Gastroesophageal sphincter (tissue), 4 donors: ENCODE measurements around the gene FAM210B. TPM values are rescaled to one million over a fixed set of nuclear protein-coding genes. Genes with fewer than 3 reads are reported as not detected.

Experiments used
- ATAC-seq: fragments of 150-250 bp; one replicate; pipeline ENCODE4 v1.9.1; 2016; ENCODE audit warnings: mild to moderate bottlenecking, moderate library complexity
- H3K27ac ChIP-seq, 4 donors: fragments of 200-600 bp; sonication (generic) in 3 of 4; 1 replicate in 3 of 4; 2 replicates in 1 of 4; pipeline ENCODE4 v1.5.1; 2016 to 2019
- H3K27me3 ChIP-seq: fragments of 200-600 bp; sonication (generic); one replicate; pipeline ENCODE4 v1.5.1; 2019
- H3K36me3 ChIP-seq, 2 donors: fragments of 200-600 bp; sonication (generic); one replicate each; pipeline ENCODE4 v1.5.1; 2019; ENCODE audit warnings: control low read depth in 1 of 2
- H3K4me1 ChIP-seq, 3 donors: fragments of 200-600 bp; sonication (generic); 1 replicate in 2 of 3; 2 replicates in 1 of 3; pipeline ENCODE4 v1.5.1; 2016 to 2019; ENCODE audit warnings: control low read depth in 2 of 3
- H3K4me3 ChIP-seq, 2 donors: fragments of 200-600 bp; sonication (generic); one replicate each; pipeline ENCODE4 v1.5.1; 2019; ENCODE audit warnings: mild to moderate bottlenecking in 1 of 2, moderate library complexity in 1 of 2
- H3K9me3 ChIP-seq, 3 donors: fragments of 200-600 bp; sonication (generic); one replicate each; pipeline ENCODE4 v1.5.1; 2017 to 2019; ENCODE audit warnings: control low read depth in 2 of 3
- EP300 ChIP-seq: sonication (generic); formaldehyde crosslinking; IDR thresholded peaks from one replicate; pipeline ENCODE4 v1.6.1; 2017; ENCODE audit warnings: antibody characterized with exemption, mild to moderate bottlenecking
- POLR2A ChIP-seq, 2 donors: fragments of 450-650 bp; IDR thresholded peaks; one replicate each; pipeline ENCODE4 v1.6.1; 2017; ENCODE audit warnings: antibody characterized with exemption in 2 of 2, mild to moderate bottlenecking in 2 of 2, moderate library complexity in 1 of 2
- POLR2AphosphoS5 ChIP-seq: sonication (generic); formaldehyde crosslinking; IDR thresholded peaks from one replicate; pipeline ENCODE4 v1.6.1; 2017; ENCODE audit warnings: antibody characterized with exemption
- WGBS, 2 donors: methylation state at CpG; one replicate each; pipeline ENCODE4 v1.1.5; 2018; ENCODE audit warnings: low coverage in 1 of 2; 5-methylcytosine and 5-hydroxymethylcytosine counted together
- total RNA-seq, 4 donors: library from RNA; depleted of rRNA; stranded (reverse); fragments of >200 nt; gene quantifications; one replicate each; pipeline ENCODE4 v1.1.0, GENCODE V29; 2016
- TF ChIP-seq, protein P1 (sequence below), 4 experiments: fragments of 200-600 bp in 2 of 4; fragments of 450-650 bp in 2 of 4; sonication (generic) in 1 of 4; IDR thresholded peaks; one replicate each; pipeline ENCODE4 v1.5.1; 2017 to 2019; ENCODE audit warnings: antibody characterized with exemption in 4 of 4, mild to moderate bottlenecking in 2 of 4, moderate library complexity in 2 of 4

Gene FAM210B
- total RNA-seq, 4 donors from 2014 or later, result 57.4 to 79.9 (median 59.3) TPM

DNA sequence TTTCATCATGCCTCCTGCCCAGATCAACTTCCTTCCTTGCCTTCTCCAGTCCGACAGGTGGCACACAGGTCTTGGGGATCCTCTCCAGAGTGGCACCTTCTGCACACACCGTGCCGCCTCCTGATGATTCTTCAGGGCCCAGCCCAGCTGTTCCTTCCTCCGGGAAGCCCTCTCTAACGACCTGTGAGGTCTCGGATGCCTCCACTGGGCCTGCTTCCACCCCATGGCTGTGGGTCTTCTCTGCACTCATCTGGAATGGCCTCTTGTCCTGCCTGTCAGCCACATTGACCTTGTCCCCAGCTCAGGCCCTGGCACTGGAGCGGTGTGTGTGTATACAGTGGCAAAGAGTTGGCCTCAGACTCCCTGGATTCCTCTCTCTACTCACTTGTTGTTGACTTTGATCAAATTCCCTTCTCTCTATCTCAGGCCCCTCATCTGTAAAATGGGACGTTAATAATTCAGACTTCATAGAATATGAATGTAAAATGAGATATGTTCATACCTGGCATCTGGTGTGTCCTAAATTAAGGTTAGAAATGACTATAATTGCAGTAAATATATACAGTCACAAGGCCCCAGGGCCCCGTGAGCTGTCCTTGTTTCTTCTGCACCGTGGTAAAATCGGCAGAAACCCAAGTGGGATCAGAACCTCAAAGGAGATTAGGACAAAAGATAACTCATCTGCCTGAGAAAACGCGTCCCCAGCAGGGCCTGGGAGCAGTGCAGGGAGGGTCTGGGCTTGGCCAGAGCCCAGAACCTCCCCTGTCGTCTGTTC is 1.5 kb downstream of the FAM210B start:
- Histone ChIP-seq H3K36me3 (peaks cover 0 to 31% of the 10 kb centered on the region in 2 donors), H3K4me1 (peaks cover 0 to 50% (median 19%) of the 10 kb centered on the region in 3 donors), H3K4me3 (peak overlapping the region; percentile 95 to 100), H3K27ac (peak overlapping the region in 3 of 4 donors; percentile 79 to 91 (median 89)), H3K27me3 (no peaks in the 10 kb centered on the region), H3K9me3 (no peaks in the 10 kb centered on the region)
- TF ChIP-seq EP300 (no peak), POLR2AphosphoS5 (no peak), POLR2A (IDR thresholded peaks at IDR 0.05) (no peak)
- TF ChIP-seq, protein P1, sequence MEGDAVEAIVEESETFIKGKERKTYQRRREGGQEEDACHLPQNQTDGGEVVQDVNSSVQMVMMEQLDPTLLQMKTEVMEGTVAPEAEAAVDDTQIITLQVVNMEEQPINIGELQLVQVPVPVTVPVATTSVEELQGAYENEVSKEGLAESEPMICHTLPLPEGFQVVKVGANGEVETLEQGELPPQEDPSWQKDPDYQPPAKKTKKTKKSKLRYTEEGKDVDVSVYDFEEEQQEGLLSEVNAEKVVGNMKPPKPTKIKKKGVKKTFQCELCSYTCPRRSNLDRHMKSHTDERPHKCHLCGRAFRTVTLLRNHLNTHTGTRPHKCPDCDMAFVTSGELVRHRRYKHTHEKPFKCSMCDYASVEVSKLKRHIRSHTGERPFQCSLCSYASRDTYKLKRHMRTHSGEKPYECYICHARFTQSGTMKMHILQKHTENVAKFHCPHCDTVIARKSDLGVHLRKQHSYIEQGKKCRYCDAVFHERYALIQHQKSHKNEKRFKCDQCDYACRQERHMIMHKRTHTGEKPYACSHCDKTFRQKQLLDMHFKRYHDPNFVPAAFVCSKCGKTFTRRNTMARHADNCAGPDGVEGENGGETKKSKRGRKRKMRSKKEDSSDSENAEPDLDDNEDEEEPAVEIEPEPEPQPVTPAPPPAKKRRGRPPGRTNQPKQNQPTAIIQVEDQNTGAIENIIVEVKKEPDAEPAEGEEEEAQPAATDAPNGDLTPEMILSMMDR (IDR thresholded peaks at IDR 0.05), result no peak
- ATAC-seq, result no peak
- WGBS, 2 donors, result 61 to 72% methylated on average over 6 to 9 of the region's 14 CpGs

- 85 to 93% methylated on average over 4 to 5 of the region's 8 CpGs for WGBS, 2 donors
- peaks cover 0 to 50% (median 19%) of the 10 kb centered on the region in 3 donors for H3K4me1 ChIP-seq
- no peaks in the 10 kb centered on the region for H3K27me3 ChIP-seq
- ATAC-seq, result no peak
- peaks cover 0 to 37% of the 10 kb centered on the region in 2 donors for H3K36me3 ChIP-seq
- no peaks in the 10 kb centered on the region for H3K9me3 ChIP-seq
- no peak overlapping the region for H3K4me3 ChIP-seq
- TF ChIP-seq POLR2A (IDR thresholded peaks at IDR 0.05) (no peak), POLR2AphosphoS5 (no peak), EP300 (no peak)
- TF ChIP-seq, protein P1 (IDR thresholded peaks at IDR 0.05), result no peak
- H3K27ac ChIP-seq, result peak overlapping the region in 3 of 4 donors; percentile 5 to 91 (median 89)
These were observed 2.1 kb downstream of the FAM210B start for GRCh38 chr20:56360908-56361205.

GRCh38 chr20:56361900-56362299 is 3.1 kb downstream of the FAM210B start:
- H3K4me1 ChIP-seq, result peaks cover 0 to 50% (median 19%) of the 10 kb centered on the region in 3 donors
- no peak overlapping the region for H3K4me3 ChIP-seq
- peaks cover 0 to 47% of the 10 kb centered on the region in 2 donors for H3K36me3 ChIP-seq
- ATAC-seq, result no peak
- no peak overlapping the region for H3K27ac ChIP-seq
- no peak for TF ChIP-seq POLR2A (IDR thresholded peaks at IDR 0.05)
- TF ChIP-seq, protein P1 (IDR thresholded peaks at IDR 0.05), result no peak
- TF ChIP-seq EP300, result no peak
- TF ChIP-seq POLR2AphosphoS5, result no peak
- H3K27me3 ChIP-seq, result no peaks in the 10 kb centered on the region
- no peaks in the 10 kb centered on the region for H3K9me3 ChIP-seq
- 77 to 90% methylated on average over 6 to 8 of the region's 8 CpGs for WGBS, 2 donors

- WGBS, 2 donors, result no CpG with 5 or more reads among the region's 8 CpGs
- no peak overlapping the region for H3K4me3 ChIP-seq
- H3K36me3 ChIP-seq, result peaks cover 0 to 57% of the 10 kb centered on the region in 2 donors
- H3K9me3 ChIP-seq, result no peaks in the 10 kb centered on the region
- ATAC-seq, result no peak
- peak overlapping the region in 1 of 4 donors; percentile 4 for H3K27ac ChIP-seq
- TF ChIP-seq, protein P1 (IDR thresholded peaks at IDR 0.05), result no peak
- no peak for TF ChIP-seq POLR2AphosphoS5
- TF ChIP-seq POLR2A (IDR thresholded peaks at IDR 0.05), result no peak
- TF ChIP-seq EP300, result no peak
- no peaks in the 10 kb centered on the region for H3K27me3 ChIP-seq
- peaks cover 0 to 50% (median 19%) of the 10 kb centered on the region in 3 donors for H3K4me1 ChIP-seq
These were observed 4.1 kb downstream of the FAM210B start for GRCh38 chr20:56362833-56363413.
